NCI-H748 (cell line): ENCODE measurements around the gene MED28.

Source experiments
- DNase-seq: peaks from one replicate; lab custom pipeline; 2025; ENCODE audit not compliant: unreplicated experiment; lab: John Stamatoyannopoulos, UW

Gene MED28

GRCh38 chr4:17665346-17665745 is 50.9 kb downstream of the MED28 start:
- DNase-seq: no peak

DNA sequence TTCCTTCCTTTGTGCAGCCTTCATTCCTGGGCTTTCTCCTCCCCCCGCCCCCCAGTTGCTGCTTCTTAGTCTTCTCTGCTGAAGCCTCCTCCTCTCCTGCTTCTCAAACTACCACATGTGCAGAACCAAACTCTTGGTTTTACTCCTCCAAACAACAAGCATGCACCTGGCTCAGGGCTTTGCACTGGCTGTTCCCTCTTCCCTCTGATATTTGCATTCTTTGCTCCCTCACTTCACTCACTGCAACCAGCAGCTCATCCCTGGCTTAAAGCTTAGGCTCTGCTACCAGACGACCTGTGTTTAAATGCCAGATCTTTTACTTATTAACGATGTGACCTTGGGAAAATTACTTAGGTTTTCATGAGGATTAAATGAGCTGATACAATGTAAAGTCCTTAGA is 51.4 kb downstream of the MED28 start:
- no peak for DNase-seq

- DNase-seq: no peak
Observed at GRCh38 chr4:17667253-17667652, 52.8 kb downstream of the MED28 start.

- peak; percentile 8 for DNase-seq
Observed at GRCh38 chr4:17667653-17668201, 53.3 kb downstream of the MED28 start.

DNA sequence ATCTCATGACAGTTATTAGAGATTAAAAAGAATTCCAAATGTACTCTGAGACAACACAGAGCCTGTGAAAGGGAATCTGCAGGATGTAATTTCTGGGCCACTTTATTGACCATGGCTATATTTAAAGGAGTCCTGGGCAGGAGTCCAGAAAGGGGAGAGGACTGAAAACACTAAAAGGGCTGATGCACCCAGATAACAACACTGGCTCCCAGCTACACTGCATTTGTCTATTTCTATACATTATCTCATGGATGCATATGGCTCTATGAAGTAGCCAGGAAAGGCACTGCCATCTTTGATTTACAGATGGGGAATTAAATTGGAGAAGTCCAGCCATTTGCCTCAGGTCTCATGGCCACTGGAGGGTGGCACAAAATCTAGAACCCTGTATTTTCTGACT is 56.0 kb downstream of the MED28 start:
- DNase-seq: no peak

DNA sequence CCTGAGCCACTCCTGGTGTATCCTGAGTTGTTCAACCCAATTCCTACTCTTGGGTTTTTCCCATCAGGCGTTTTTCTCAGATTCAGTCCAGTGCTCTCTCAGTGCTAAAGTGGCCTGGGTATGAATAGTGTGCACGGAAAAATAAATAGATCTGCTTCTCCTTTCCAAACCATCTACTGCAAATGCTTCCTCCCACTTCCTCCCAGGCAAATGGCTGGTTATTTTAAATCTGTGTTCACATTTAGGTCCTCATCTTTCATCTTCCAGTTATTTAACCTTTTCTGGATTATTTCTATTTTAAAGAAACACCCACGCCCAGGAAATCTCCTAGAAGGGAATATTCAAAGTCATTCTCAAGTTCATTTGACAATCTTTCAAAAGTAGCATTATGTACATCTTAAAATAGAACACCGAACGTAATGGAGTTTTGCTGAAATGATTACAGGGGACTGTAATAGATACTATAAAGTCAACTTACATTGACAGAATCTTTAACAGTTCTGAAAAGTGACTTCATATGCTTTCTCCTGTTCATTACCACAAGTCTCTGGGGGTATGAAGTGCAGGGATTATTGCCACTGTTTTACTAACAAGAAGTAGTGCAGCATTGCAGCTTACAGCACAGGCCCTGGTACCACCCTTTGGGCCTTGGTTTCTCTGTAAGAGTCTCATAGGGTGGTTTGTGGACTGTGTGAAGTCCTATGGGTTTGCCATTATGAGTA is 66.3 kb downstream of the MED28 start:
- DNase-seq: no peak

GRCh38 chr4:17681281-17682221 is 67.1 kb downstream of the MED28 start:
- DNase-seq: no peak

DNA sequence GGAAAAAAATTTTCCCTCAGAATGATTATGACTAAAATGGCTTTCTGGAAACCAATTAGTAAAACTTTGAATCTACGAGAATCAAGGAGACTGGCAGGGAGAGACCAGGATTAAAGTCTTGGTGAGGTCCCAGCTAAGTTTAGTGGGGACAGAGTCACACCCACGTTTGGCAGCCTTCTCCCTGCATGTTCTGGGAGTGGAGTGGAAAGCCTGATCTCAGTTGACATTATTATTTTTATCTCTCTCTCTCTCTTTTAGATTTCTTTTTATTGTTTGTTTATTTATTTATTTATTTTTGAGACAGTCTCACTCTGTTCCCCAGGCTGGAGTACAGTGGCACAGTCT is 67.8 kb downstream of the MED28 start:
- no peak for DNase-seq
